Muscle layer of colon (tissue), 2 donors: Measurements from ENCODE around the gene DISP3.

Experiments used
- H3K27ac ChIP-seq: one replicate; pipeline ENCODE4 v1.7.0; 2013; ENCODE audit warnings: low read depth, mild to moderate bottlenecking, low read length, moderate library complexity
- H3K27me3 ChIP-seq, 2 donors: one replicate each; pipeline ENCODE4 v1.7.0; 2013; ENCODE audit warnings: low read length in 2 of 2, mild to moderate bottlenecking in 2 of 2; ENCODE audit not compliant: insufficient read depth in 2 of 2, control insufficient read depth in 1 of 2
- H3K36me3 ChIP-seq: one replicate; pipeline ENCODE4 v1.7.0; 2013; ENCODE audit warnings: mild to moderate bottlenecking, low read length; ENCODE audit not compliant: insufficient read depth
- H3K4me1 ChIP-seq: one replicate; pipeline ENCODE4 v1.7.0; 2013; ENCODE audit warnings: mild to moderate bottlenecking, low read length; ENCODE audit not compliant: insufficient read depth
- H3K4me3 ChIP-seq, 2 donors: one replicate each; pipeline ENCODE4 v1.7.0; 2013; ENCODE audit warnings: low read length in 2 of 2, low read depth in 1 of 2, mild to moderate bottlenecking in 1 of 2, moderate library complexity in 1 of 2
- H3K9ac ChIP-seq: one replicate; pipeline ENCODE4 v1.7.0; 2013; ENCODE audit warnings: low read length
- H3K9me3 ChIP-seq: one replicate; pipeline ENCODE4 v1.7.0; 2013; ENCODE audit warnings: mild to moderate bottlenecking, low read length
- donor health status: abdominal sarcoma.
- donor health status: Adenocarcinoma of cecum.

DISP3 gene, protein sequence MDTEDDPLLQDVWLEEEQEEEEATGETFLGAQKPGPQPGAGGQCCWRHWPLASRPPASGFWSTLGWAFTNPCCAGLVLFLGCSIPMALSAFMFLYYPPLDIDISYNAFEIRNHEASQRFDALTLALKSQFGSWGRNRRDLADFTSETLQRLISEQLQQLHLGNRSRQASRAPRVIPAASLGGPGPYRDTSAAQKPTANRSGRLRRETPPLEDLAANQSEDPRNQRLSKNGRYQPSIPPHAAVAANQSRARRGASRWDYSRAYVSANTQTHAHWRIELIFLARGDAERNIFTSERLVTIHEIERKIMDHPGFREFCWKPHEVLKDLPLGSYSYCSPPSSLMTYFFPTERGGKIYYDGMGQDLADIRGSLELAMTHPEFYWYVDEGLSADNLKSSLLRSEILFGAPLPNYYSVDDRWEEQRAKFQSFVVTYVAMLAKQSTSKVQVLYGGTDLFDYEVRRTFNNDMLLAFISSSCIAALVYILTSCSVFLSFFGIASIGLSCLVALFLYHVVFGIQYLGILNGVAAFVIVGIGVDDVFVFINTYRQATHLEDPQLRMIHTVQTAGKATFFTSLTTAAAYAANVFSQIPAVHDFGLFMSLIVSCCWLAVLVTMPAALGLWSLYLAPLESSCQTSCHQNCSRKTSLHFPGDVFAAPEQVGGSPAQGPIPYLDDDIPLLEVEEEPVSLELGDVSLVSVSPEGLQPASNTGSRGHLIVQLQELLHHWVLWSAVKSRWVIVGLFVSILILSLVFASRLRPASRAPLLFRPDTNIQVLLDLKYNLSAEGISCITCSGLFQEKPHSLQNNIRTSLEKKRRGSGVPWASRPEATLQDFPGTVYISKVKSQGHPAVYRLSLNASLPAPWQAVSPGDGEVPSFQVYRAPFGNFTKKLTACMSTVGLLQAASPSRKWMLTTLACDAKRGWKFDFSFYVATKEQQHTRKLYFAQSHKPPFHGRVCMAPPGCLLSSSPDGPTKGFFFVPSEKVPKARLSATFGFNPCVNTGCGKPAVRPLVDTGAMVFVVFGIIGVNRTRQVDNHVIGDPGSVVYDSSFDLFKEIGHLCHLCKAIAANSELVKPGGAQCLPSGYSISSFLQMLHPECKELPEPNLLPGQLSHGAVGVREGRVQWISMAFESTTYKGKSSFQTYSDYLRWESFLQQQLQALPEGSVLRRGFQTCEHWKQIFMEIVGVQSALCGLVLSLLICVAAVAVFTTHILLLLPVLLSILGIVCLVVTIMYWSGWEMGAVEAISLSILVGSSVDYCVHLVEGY (N-terminal part only)

DNA sequence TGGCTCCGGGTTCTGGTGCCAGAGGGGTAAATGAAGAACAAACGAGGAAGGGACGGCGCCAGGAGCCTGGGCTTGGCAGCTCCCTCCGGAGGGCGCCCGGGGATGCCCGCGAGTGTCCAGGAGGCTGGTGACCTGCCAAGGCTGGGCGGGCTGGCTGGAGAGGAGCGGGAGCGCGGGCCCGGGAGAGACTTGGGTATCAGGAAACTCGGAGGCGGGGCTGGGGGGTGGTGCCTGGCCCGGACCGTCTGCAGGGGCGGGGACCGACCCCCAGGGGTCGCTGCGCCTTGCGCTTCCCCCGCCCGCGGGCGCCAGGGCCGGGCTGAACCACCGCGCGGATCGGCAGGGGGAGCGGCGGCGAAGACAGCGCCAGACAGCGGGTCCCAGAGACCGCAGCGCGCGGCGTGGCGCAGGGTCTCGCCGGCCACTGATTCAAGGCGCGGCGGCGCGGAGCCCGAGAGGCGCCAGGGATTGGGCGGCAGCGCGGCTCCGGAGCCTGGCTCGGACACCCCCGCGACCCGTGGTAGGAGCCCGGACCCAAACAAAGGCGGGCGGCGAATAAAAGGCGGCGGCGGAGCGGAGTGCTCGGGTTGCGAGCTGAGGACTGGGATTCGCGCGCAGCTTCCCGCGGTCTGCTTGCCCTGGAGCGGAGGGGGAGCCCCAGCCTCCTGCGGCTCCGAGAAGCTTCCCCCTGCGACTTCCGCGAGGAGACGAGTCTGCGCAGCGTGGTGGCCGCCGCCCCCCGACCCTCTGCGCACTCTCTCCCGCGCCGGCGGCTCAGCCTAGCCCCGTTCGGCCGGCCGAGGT is at the start of gene DISP3:
TSS of gene DISP3 (plus strand) at position 585 of the 804 bp plus-strand sequence. CDS start 21,838 bp downstream, outside the sequence.
- Histone ChIP-seq H3K27me3 (peaks cover 35 to 71% of the 10 kb centered on the region in 2 donors), H3K9ac (no peak within 1 kb of the TSS), H3K27ac (no peak within 1 kb of the TSS), H3K4me3 (peak within 1 kb of the TSS in 1 of 2 donors; percentile 13), H3K36me3 (no peaks in the 10 kb centered on the region), H3K9me3 (no peaks in the 10 kb centered on the region), H3K4me1 (no peaks in the 10 kb centered on the region)

DNA sequence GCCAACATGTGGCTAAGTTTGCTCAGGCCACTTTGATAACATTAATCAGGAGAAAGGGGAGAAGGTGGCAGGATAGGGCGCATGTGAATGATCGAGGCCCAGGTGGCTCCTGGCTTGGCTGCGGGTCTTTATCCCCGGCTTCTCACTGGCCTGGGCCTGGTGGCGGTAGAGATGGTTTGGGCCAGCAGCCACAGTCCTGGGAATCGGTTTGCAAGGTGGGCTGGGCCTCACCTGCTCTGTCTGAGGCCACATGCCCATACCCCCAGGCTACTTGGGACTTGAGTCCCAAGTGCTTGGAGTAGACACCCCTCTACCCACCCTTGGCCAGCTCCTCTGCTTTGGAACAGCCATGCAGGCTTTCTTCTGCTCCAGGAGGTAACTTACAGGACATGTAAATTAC is 49.7 kb upstream of the DISP3 start:
- no peak overlapping the region for H3K4me3 ChIP-seq
- H3K27ac ChIP-seq, result no peak overlapping the region
- no peaks in the 10 kb centered on the region for H3K36me3 ChIP-seq
- no peaks in the 10 kb centered on the region for H3K9me3 ChIP-seq
- no peak overlapping the region for H3K9ac ChIP-seq
- no peaks in the 10 kb centered on the region for H3K4me1 ChIP-seq
- no peaks in the 10 kb centered on the region for H3K27me3 ChIP-seq

DNA sequence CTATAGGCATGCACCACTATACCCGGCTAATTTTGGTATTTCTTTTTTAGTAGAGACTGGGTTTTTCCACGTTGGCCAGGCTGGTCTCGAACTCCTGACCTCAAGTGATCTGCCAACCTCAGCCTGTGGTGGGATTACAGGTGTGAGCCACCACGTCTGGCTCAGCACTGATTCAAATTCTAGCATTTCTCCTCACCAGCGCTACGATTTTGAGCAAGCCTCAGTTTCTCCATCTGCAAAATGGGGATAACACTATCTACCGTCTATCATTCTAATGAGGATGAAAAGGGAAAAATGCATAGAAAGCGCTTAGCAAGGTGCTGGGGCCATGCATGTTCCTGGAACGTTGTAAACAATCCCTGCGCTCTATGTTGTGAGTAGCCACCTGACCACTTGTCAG is 49.0 kb upstream of the DISP3 start:
- Histone ChIP-seq H3K4me3 (no peak overlapping the region), H3K27ac (no peak overlapping the region), H3K9me3 (no peaks in the 10 kb centered on the region), H3K36me3 (no peaks in the 10 kb centered on the region), H3K4me1 (no peaks in the 10 kb centered on the region), H3K9ac (no peak overlapping the region), H3K27me3 (no peaks in the 10 kb centered on the region)

DNA sequence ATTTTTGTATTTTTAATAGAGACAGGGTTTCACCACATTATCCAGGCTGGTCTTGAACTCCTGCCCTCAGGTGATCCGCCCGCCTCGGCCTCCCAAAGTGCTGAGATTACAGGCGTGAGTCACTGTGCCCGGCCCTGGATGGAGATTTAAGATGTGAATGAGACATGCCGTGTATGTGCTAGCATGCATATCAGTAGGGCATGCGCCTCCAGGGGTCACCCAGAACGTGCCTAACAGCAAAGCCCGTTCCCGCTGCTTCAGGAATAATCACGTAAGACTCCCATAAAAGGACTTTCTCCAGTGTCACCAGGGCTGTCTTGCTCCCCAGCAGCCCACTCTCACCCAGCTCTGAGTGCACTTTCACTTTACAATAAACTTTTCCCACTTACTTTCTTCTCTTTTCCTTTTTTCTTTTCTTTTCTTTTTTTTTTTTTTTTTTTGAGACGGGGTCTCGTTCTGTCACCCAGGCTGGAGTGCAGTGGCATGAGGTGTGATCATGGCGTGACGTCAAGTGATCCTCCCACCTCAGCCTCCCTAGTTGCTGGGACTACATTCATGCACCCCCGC is 46.9 kb upstream of the DISP3 start:
- no peaks in the 10 kb centered on the region for H3K36me3 ChIP-seq
- H3K4me1 ChIP-seq, result no peaks in the 10 kb centered on the region
- H3K27me3 ChIP-seq, result no peaks in the 10 kb centered on the region
- no peak overlapping the region for H3K9ac ChIP-seq
- H3K27ac ChIP-seq, result no peak overlapping the region
- no peak overlapping the region for H3K4me3 ChIP-seq
- no peaks in the 10 kb centered on the region for H3K9me3 ChIP-seq

DNA sequence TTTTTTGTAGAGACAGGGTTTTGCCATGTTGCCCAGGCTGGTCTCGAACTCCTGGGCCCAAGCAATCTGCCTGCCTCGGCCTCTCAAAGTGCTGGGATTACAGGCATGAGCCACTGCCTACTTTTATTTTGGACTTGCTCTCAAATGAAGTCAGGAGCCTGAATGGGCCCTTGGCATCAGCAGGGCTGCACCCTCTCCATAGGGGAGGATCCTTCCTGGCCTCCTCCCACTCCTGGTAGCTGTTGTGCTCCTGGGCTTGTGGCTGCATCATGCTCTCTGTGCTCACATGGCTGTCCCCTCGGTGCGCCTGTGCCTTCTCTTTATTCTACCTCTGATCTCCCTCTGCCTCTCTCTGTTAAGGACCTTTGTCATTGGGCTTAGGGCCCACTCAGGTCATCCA is 46.4 kb upstream of the DISP3 start:
- no peaks in the 10 kb centered on the region for H3K4me1 ChIP-seq
- H3K27me3 ChIP-seq, result no peaks in the 10 kb centered on the region
- H3K27ac ChIP-seq, result no peak overlapping the region
- no peaks in the 10 kb centered on the region for H3K36me3 ChIP-seq
- H3K9me3 ChIP-seq, result no peaks in the 10 kb centered on the region
- H3K9ac ChIP-seq, result no peak overlapping the region
- H3K4me3 ChIP-seq, result no peak overlapping the region

DNA sequence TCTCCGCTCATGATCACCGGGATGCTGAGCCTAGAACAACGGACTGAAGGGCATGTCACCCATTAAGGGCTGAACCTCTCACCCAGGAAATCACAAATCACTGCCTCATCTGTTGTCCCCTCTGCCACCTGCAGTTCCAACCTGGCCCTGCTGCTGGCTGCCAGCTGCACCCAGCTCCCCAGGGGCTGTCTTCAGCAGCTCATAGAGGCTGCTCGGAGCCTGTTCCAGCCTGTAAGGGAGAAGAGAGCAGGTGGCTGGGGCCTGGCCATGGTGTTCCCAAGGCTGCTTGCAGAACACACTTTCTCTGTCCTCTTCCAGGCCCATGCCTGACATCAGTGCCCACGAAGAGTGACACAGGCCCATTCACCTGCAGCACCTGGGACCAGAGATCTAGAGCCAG is 44.5 kb upstream of the DISP3 start:
- no peak overlapping the region for H3K27ac ChIP-seq
- H3K9me3 ChIP-seq, result no peaks in the 10 kb centered on the region
- H3K36me3 ChIP-seq, result no peaks in the 10 kb centered on the region
- H3K4me1 ChIP-seq, result no peaks in the 10 kb centered on the region
- no peak overlapping the region for H3K4me3 ChIP-seq
- H3K27me3 ChIP-seq, result no peaks in the 10 kb centered on the region
- H3K9ac ChIP-seq, result no peak overlapping the region

DNA sequence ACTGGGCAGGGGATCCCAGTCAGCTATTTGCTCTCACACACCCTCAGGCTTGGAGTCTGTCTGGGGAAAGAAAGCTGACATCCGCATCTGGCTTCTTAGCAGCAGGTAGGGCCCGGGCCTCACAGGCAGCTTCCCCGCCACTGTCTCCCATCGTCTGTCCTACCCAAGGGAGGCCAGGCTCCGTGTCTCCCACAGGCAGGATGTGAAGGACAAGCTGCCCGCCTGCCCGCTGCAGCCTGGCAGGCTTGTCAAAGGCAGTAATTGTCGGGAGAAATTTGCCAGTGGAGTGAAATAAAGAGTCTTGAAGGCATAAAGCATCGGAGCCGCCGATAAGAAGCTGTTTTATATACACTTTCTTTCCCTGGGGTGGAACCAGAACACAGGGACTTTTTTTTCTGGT is 44.0 kb upstream of the DISP3 start:
- no peak overlapping the region for H3K9ac ChIP-seq
- no peak overlapping the region for H3K4me3 ChIP-seq
- no peak overlapping the region for H3K27ac ChIP-seq
- no peaks in the 10 kb centered on the region for H3K9me3 ChIP-seq
- no peaks in the 10 kb centered on the region for H3K27me3 ChIP-seq
- H3K36me3 ChIP-seq, result no peaks in the 10 kb centered on the region
- H3K4me1 ChIP-seq, result no peaks in the 10 kb centered on the region

DNA sequence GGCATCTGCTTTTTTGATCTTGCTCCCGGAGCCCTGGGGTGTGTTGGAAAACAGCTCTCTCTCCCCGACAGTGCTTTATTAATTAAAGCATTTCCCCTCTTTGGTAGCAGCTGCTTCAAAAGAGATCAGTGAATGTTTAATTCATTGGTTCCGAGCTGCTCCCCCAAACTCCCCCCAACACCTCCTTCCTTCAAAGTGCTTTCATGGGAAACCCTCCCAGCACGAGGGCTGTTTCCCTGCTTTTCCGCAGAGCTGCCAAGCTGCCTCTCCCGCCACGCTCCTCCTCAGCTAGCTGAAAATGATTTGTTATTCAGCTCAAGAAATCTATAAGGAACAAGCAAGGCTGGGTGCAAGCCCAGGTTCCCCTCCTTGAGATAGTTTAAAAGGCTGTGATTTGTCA is 40.0 kb upstream of the DISP3 start:
- Histone ChIP-seq H3K9ac (no peak overlapping the region), H3K4me1 (no peaks in the 10 kb centered on the region), H3K4me3 (no peak overlapping the region), H3K9me3 (no peaks in the 10 kb centered on the region), H3K27me3 (peaks cover 0 to 9% of the 10 kb centered on the region in 2 donors), H3K27ac (no peak overlapping the region), H3K36me3 (no peaks in the 10 kb centered on the region)

DNA sequence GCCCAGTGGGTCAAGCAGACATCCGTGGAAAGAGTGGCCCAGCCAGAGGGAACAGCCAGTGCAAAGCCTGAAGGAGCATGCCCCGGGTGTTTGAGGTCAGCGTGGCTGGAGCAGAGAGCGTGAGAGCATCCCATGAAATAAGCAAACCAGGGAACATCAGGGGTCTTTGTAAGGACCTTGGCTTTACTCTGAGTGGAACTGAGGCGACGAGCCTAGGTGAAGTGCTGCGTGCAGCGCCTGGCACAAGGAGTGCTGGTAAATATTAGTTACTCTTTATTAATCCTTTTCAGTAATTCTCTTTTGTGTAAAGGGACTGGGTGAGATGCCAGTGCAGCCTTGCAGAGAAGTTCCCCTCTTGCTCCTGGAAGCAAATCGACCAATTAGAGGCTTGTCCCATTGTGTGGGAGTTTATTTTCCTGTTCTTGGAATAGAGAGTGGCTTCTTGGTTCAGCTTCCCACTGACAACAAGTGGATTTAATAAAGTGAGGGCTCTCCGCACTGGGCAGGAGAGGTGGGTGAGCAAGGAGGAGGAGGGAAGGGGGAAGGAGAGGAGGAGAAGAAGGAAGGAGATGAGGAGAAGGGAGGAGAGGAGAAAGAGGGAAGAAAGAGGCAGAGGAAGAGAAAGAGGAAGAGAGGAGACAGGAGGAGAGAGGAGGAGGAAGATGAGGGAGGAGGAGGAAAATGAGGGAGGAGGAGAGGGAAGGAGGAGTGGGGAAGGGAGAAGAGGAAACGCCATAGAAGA is 37.6 kb upstream of the DISP3 start:
- Histone ChIP-seq H3K27ac (no peak overlapping the region), H3K36me3 (no peaks in the 10 kb centered on the region), H3K27me3 (peaks cover 0 to 9% of the 10 kb centered on the region in 2 donors), H3K9me3 (no peaks in the 10 kb centered on the region), H3K9ac (no peak overlapping the region), H3K4me3 (no peak overlapping the region), H3K4me1 (no peaks in the 10 kb centered on the region)

DNA sequence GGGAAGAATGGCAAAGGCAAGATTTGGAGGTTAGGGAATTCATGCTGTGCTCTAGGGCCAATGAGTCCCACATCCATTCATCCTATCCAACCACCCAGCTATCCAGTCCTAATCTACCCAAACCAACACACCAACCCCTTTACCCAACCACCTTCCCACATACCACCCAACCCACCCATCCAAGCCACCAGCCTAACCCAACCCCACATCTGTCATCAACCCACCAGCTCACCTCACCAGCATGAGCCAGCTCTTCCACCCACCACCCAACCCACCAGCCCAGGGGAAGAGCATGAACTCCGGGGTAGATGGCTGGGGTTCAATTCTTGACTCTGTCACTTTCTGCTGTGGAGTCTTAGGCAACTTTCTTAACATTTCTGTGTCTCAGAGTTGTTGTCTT is 35.9 kb upstream of the DISP3 start:
- H3K27ac ChIP-seq, result no peak overlapping the region
- peaks cover 0 to 9% of the 10 kb centered on the region in 2 donors for H3K27me3 ChIP-seq
- H3K36me3 ChIP-seq, result no peaks in the 10 kb centered on the region
- no peak overlapping the region for H3K4me3 ChIP-seq
- H3K4me1 ChIP-seq, result no peaks in the 10 kb centered on the region
- H3K9ac ChIP-seq, result no peak overlapping the region
- no peaks in the 10 kb centered on the region for H3K9me3 ChIP-seq
